Activated CD4-positive, alpha-beta T cell treated with anti-CD3 and anti-CD28 coated beads for 36 hours (primary cell): ENCODE results near the gene ITIH4. TPM values are rescaled to one million over a fixed set of nuclear protein-coding genes. Genes with fewer than 3 reads are reported as not detected.

ENCODE experiments used
- ATAC-seq: fragments of 200-7000 bp; cut with Tn5 transposase; one replicate; pipeline ENCODE4 v1.10.0; 2021; ENCODE audit warnings: mild to moderate bottlenecking, moderate library complexity
- CTCF ChIA-PET: fragments of 350-600 bp; sonication (Branson Sonifier 250); formaldehyde crosslinking; loops from one replicate; lab custom pipeline; 2021; ENCODE audit warnings: antibody characterized with exemption; lab: Charles Lee
- POLR2A ChIA-PET: fragments of 350-600 bp; sonication (Branson Sonifier 250); formaldehyde crosslinking; loops from one replicate; lab custom pipeline; 2021; ENCODE audit warnings: antibody characterized with exemption, inconsistent platforms; lab: Charles Lee
- DNase-seq: peaks from one replicate; pipeline ENCODE4 v3.0.0-alpha.2; 2020
- H3K27ac Mint-ChIP-seq: one replicate; pipeline ENCODE4 v1.8.0; 2021; ENCODE audit warnings: mixed read lengths
- H3K27me3 Mint-ChIP-seq: one replicate; pipeline ENCODE4 v1.8.0; 2021; ENCODE audit warnings: mixed read lengths
- H3K36me3 Mint-ChIP-seq: one replicate; pipeline ENCODE4 v1.8.0; 2021; ENCODE audit warnings: low read depth, mixed read lengths
- H3K4me1 Mint-ChIP-seq: one replicate; pipeline ENCODE4 v1.8.0; 2021; ENCODE audit warnings: mixed read lengths
- H3K4me3 Mint-ChIP-seq: one replicate; pipeline ENCODE4 v1.8.0; 2021; ENCODE audit warnings: mild to moderate bottlenecking, moderate library complexity, mixed read lengths
- H3K9me3 Mint-ChIP-seq: one replicate; pipeline ENCODE4 v1.8.0; 2021; ENCODE audit warnings: low read depth, mixed read lengths
- intact Hi-C, 2 experiments: fragments of 100-400 bp; cut with DNase I in 1 of 2; cut with micrococcal nuclease in 1 of 2; formaldehyde crosslinking; loops; one replicate each; pipeline versions ENCODE4 v1.14.2 to v1.15.1; 2022 to 2024; cut with DNase I, micrococcal nuclease
- total RNA-seq, 2 experiments: library from RNA; stranded (reverse); gene quantifications; one replicate each; pipeline ENCODE4 v1.2.3, GENCODE V29; 2021

ITIH4 gene
- total RNA-seq, 2 experiments from 2014 or later: 4.0 to 6.5 TPM

DNA sequence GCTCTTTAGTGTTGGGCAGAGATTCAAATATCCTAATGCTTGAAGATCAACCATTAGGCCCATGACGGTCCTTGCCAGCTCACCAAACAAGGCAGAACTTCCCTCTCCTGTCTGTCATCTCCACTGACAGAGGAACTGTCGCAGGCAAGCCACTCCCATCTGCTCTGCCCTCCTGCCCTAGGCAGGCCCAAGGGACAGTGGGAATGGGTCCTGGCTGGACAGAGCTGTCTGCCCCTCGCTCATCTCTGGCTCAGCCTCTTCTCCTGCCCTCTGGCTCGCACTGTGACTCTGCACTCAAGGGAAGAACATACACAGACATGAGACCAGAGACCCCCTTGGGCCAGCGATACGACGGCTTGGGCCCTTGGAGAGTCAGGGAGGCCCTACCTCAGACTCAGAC, 12.0 kb upstream of the ITIH4 start:
- Mint-ChIP-seq H3K4me1 (peaks cover 30% of the 10 kb centered on the region), H3K9me3 (no peaks in the 10 kb centered on the region), H3K4me3 (no peak overlapping the region), H3K27ac (no peak overlapping the region), H3K36me3 (peaks cover 2% of the 10 kb centered on the region), H3K27me3 (no peaks in the 10 kb centered on the region)
- DNase-seq (no peak), ATAC-seq (no peak)
- ChIA-PET CTCF (interaction anchor here (0.6 to 1.5 kb wide), 3 partner anchors 21 to 377 kb away, joined by 3 to 7 read pairs (median 3); no protein-coding TSS in a partner anchor), POLR2A (interaction anchor here (0.6 kb wide), 1 partner anchor 53 kb away, joined by 3 read pairs; no protein-coding TSS in a partner anchor)
- intact Hi-C loops: no loop called here

DNA sequence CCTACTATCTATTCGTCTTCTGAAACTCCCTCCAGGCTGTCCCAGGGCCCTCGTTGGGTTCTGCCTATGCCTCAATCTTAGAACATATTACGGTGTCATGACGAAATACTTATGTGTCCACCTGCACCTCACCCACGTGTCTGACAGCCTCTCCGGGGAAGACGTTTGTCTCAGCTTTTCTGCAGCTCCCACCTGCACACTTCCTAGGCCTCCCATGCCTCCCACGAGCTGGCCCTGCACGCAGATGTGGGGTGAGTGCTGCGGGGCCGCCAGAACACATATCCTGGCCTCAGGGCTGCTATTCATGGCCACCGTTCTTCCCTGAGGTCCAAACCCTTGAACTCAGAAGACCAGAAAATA, 11.5 kb upstream of the ITIH4 start:
- no peak overlapping the region for H3K27ac Mint-ChIP-seq
- peaks cover 2% of the 10 kb centered on the region for H3K36me3 Mint-ChIP-seq
- no peak for ATAC-seq
- intact Hi-C loops: no loop called here
- POLR2A ChIA-PET: interaction anchor here (0.6 kb wide), 1 partner anchor 53 kb away, joined by 3 read pairs; no protein-coding TSS in a partner anchor
- H3K4me3 Mint-ChIP-seq: no peak overlapping the region
- DNase-seq: no peak
- CTCF ChIA-PET: no interaction called here
- no peaks in the 10 kb centered on the region for H3K9me3 Mint-ChIP-seq
- no peaks in the 10 kb centered on the region for H3K27me3 Mint-ChIP-seq
- peaks cover 30% of the 10 kb centered on the region for H3K4me1 Mint-ChIP-seq

DNA sequence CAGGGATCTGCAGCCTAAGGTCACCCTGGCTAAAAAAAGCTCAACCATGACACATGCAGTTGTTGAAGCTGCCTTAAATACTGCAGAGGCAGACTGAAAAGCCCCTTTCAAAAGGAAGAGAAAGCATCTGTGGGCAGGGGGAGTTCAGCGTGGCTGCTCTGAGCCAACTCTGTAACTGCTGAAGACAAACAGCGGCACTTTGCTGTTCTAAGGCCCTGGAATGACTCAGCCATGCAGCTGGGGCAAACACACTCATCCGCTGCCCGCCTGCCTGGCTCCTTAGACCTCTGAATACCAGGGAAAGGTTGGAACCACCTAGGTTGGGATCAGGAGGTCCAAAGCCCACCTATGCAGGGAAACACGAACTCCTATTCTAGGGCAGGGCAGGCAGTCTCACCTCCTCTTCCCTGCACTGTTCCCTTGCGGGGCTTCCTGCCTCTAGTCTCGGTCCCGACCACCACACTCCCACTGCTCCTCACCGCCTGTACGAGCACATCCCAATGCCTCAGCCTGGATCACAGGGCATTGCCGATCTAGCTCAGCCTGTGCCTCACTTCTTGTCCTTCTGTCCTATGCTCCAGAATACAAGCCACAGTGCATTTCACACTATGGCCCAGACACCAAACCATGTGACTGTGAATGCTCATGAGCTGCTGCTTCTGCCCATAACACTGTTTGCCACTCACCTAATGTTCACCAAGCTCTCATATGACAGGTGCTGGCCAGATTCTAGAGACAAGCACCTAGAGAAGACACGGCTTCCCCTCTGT, 10.9 kb upstream of the ITIH4 start:
- DNase-seq (no peak), ATAC-seq (no peak)
- intact Hi-C loops: no loop called here
- H3K4me1 Mint-ChIP-seq: peaks cover 30% of the 10 kb centered on the region
- POLR2A ChIA-PET: no interaction called here
- CTCF ChIA-PET: no interaction called here
- no peaks in the 10 kb centered on the region for H3K9me3 Mint-ChIP-seq
- no peak overlapping the region for H3K27ac Mint-ChIP-seq
- no peaks in the 10 kb centered on the region for H3K27me3 Mint-ChIP-seq
- peaks cover 2% of the 10 kb centered on the region for H3K36me3 Mint-ChIP-seq
- H3K4me3 Mint-ChIP-seq: no peak overlapping the region

GRCh38 chr3:52839892-52840545, 9.5 kb upstream of the ITIH4 start:
- ATAC-seq: no peak
- intact Hi-C loops: no loop called here
- Mint-ChIP-seq H3K9me3 (no peaks in the 10 kb centered on the region), H3K27me3 (no peaks in the 10 kb centered on the region), H3K4me3 (no peak overlapping the region), H3K4me1 (peaks cover 30% of the 10 kb centered on the region), H3K27ac (no peak overlapping the region), H3K36me3 (peaks cover 2% of the 10 kb centered on the region)
- DNase-seq: no peak
- ChIA-PET POLR2A (interaction anchor here (0.5 kb wide), 1 partner anchor 841 kb away, joined by 3 read pairs; no protein-coding TSS in a partner anchor), CTCF (interaction anchor here (1.3 kb wide), 1 partner anchor 8 kb away, joined by 6 read pairs; no protein-coding TSS in a partner anchor)

DNA sequence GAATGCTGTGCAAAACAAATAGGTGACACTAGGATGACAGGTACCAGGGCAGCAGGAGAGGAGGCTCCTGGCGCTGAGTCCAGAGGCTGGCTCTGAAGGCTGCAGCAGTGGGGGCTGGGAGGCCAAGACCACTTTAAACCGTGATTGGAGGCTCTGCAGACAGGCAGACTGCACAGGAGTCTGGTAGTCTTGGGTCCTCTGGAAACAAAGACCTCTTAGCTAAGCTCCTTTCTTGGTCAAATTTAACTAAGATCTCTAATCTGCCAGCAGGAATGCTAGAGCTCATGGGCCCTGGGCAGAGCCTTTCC, 8.8 kb upstream of the ITIH4 start:
- POLR2A ChIA-PET: interaction anchor here (1.0 kb wide), 1 partner anchor 134 kb away, joined by 3 read pairs; the partner anchor contains the start of genes GLT8D1 and SPCS1

GRCh38 chr3:52838561-52839267, 8.2 kb upstream of the ITIH4 start:
- no peaks in the 10 kb centered on the region for H3K27me3 Mint-ChIP-seq
- peak; percentile 22 for DNase-seq
- no peak overlapping the region for H3K27ac Mint-ChIP-seq
- H3K4me1 Mint-ChIP-seq: peaks cover 23% of the 10 kb centered on the region
- intact Hi-C loops: no loop called here
- peak; percentile 80 for ATAC-seq
- POLR2A ChIA-PET: interaction anchor here (1.0 kb wide), 1 partner anchor 133 kb away, joined by 3 read pairs; the partner anchor contains the start of genes GLT8D1 and SPCS1
- no peak overlapping the region for H3K4me3 Mint-ChIP-seq
- H3K36me3 Mint-ChIP-seq: peaks cover 2% of the 10 kb centered on the region
- CTCF ChIA-PET: interaction anchor here (0.6 to 2.1 kb wide), 11 partner anchors 9 to 325 kb away, joined by 3 to 10 read pairs (median 3); partner anchors contain the start of gene NEK4
- no peaks in the 10 kb centered on the region for H3K9me3 Mint-ChIP-seq

More for the DNA sequence above, 8.8 kb upstream of the ITIH4 start:
- CTCF ChIA-PET: interaction anchor here (0.7 to 1.3 kb wide), 7 partner anchors 9 to 325 kb away, joined by 3 to 6 read pairs (median 3); partner anchors contain the start of gene NEK4
- intact Hi-C loops: no loop called here
- no peak for DNase-seq
- Mint-ChIP-seq H3K4me3 (no peak overlapping the region), H3K27me3 (no peaks in the 10 kb centered on the region), H3K36me3 (peaks cover 2% of the 10 kb centered on the region), H3K4me1 (peaks cover 24% of the 10 kb centered on the region), H3K9me3 (no peaks in the 10 kb centered on the region), H3K27ac (no peak overlapping the region)
- no peak for ATAC-seq

- DNase-seq (no peak), ATAC-seq (no peak)
- no peaks in the 10 kb centered on the region for H3K27me3 Mint-ChIP-seq
- CTCF ChIA-PET: interaction anchor here (0.7 to 2.1 kb wide), 5 partner anchors 11 to 266 kb away, joined by 3 to 10 read pairs (median 6); no protein-coding TSS in a partner anchor
- H3K9me3 Mint-ChIP-seq: no peaks in the 10 kb centered on the region
- H3K4me3 Mint-ChIP-seq: no peak overlapping the region
- POLR2A ChIA-PET: no interaction called here
- peaks cover 23% of the 10 kb centered on the region for H3K4me1 Mint-ChIP-seq
- intact Hi-C loops: no loop called here
- peaks cover 2% of the 10 kb centered on the region for H3K36me3 Mint-ChIP-seq
- no peak overlapping the region for H3K27ac Mint-ChIP-seq
Measured at GRCh38 chr3:52836986-52837385, 6.5 kb upstream of the ITIH4 start.

- ChIA-PET CTCF (interaction anchor here (0.7 to 2.1 kb wide), 5 partner anchors 11 to 266 kb away, joined by 3 to 10 read pairs (median 6); no protein-coding TSS in a partner anchor), POLR2A (no interaction called here)
- H3K9me3 Mint-ChIP-seq: no peaks in the 10 kb centered on the region
- intact Hi-C loops: no loop called here
- peaks cover 2% of the 10 kb centered on the region for H3K36me3 Mint-ChIP-seq
- no peaks in the 10 kb centered on the region for H3K27me3 Mint-ChIP-seq
- no peak overlapping the region for H3K4me3 Mint-ChIP-seq
- no peak for ATAC-seq
- H3K27ac Mint-ChIP-seq: no peak overlapping the region
- no peak for DNase-seq
- H3K4me1 Mint-ChIP-seq: peaks cover 23% of the 10 kb centered on the region
Measured at GRCh38 chr3:52836471-52836845, 6.0 kb upstream of the ITIH4 start.

DNA sequence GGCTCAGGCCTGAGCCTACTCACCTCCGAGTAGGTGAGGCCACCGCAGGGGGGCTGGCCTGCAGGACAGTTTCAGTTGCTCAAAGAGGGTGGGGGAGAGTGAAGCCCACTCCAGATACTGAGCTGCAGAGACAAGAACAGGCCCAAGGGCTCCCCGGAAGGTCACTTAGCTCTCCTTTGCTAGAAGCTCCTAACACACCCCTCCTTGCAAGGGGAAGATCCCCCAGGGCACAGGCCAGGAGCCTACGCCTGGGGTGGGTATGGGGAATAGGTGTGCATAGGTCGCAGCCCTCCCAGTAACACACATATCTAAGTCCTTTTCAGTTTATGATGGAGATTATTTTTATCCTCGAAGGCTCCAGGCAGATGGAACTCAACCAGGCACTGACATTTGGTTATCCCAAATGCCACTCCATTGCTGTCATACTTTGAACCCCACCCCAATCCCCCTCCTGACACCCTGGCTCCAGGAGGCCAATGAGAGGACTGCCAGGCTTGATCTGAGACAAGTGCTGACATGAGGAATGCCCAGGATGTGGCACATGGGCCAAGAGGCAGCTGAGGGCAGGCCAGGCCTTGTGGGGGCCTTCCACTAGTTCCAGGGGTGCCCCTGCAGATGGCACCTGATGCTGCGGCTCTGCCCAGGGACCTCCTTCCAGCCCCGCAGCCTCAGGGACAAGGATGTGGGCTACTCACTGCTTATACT, 5.4 kb upstream of the ITIH4 start:
- POLR2A ChIA-PET: interaction anchor here (0.7 kb wide), 1 partner anchor 746 kb away, joined by 3 read pairs; no protein-coding TSS in a partner anchor
- no peak for ATAC-seq
- peaks cover 2% of the 10 kb centered on the region for H3K36me3 Mint-ChIP-seq
- no peak overlapping the region for H3K27ac Mint-ChIP-seq
- intact Hi-C loops: no loop called here
- H3K4me3 Mint-ChIP-seq: no peak overlapping the region
- H3K4me1 Mint-ChIP-seq: peaks cover 23% of the 10 kb centered on the region
- H3K9me3 Mint-ChIP-seq: no peaks in the 10 kb centered on the region
- DNase-seq: no peak
- CTCF ChIA-PET: interaction anchor here (1.5 to 2.0 kb wide), 2 partner anchors 15 kb away, joined by 6 to 7 read pairs; no protein-coding TSS in a partner anchor
- H3K27me3 Mint-ChIP-seq: no peaks in the 10 kb centered on the region

- Mint-ChIP-seq H3K36me3 (no peaks in the 10 kb centered on the region), H3K4me3 (no peak within 1 kb of the TSS), H3K27me3 (no peaks in the 10 kb centered on the region), H3K4me1 (peaks cover 21% of the 10 kb centered on the region), H3K27ac (no peak within 1 kb of the TSS), H3K9me3 (no peaks in the 10 kb centered on the region)
- ChIA-PET POLR2A (interaction anchor here (0.7 kb wide), 1 partner anchor 745 kb away, joined by 3 read pairs; no protein-coding TSS in a partner anchor), CTCF (interaction anchor here (0.6 kb wide), 1 partner anchor 14 kb away, joined by 4 read pairs; no protein-coding TSS in a partner anchor)
- no peak for ATAC-seq
- no peak for DNase-seq
- intact Hi-C loops: no loop called here
Measured at GRCh38 chr3:52834871-52835501, 4.5 kb upstream of the ITIH4 start, which contains the start of gene MUSTN1. MUSTN1 (minus strand) TSS chr3:52835019; CDS start chr3:52834948, 71 bp downstream.
